NCI-H2107 treated with DMSO at 0.1 percent for 48 hours (cell line): ENCODE results near the gene RRP1B.
"Not testable (repeated sequence)": the region's sequence is repeated elsewhere in the genome, so short reads cannot be mapped to it uniquely, and the experiment has no call there.

Source experiments
- DNase-seq: peaks from one replicate; lab custom pipeline; 2025; ENCODE audit not compliant: unreplicated experiment; lab: John Stamatoyannopoulos, UW

Gene RRP1B

DNA sequence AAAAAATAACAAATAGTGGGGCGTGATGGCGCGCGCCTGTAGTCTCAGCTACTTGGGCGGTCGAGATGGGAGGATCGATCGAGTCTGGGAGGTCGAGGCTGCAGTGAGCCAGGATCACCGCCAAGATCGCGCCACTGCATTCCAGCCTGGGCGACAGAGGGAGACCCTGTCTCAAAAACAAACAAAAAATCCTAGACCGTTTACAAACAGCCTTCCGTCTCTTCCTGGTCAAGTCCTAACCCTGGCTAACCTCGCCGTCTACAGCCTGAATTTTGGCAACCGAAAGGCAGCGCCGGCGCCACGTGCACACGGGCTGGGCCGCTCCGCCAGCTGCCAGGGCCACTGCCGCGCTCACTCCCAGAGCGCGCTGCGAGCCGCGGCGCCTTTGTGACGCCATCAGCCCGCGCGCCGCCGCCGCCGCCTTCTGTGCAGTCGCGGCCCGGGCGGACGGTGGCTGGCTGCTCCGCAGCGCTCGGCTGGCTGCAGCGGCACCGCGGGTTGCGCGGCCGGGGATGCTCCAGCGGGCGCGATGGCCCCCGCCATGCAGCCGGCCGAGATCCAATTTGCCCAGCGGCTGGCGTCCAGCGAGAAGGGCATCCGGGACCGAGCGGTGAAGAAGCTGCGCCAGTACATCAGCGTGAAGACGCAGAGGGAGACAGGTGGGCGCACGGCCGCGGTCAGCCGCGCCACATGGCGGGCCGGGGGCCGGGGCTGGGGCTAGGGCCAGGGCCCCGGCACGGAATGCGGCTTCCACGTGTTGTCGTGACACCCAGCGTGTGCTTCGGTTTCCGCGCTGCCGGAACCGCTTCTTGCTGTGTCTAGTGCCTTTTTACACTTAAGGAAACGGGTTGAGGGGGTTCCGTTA lies at the start of gene RRP1B, which contains the start of gene HSF2BP:
RRP1B (plus strand) TSS at position 425 of the 865 bp plus-strand sequence; CDS start at position 530, 105 bp downstream.
HSF2BP (minus strand) TSS at position 353 of the 865 bp plus-strand sequence. CDS start 1,392 bp downstream, outside the sequence.
- peak; percentile 49 for DNase-seq

- no peak for DNase-seq
Measured at GRCh38 chr21:43611598-43612369, 47.6 kb upstream of the RRP1B start.

DNA sequence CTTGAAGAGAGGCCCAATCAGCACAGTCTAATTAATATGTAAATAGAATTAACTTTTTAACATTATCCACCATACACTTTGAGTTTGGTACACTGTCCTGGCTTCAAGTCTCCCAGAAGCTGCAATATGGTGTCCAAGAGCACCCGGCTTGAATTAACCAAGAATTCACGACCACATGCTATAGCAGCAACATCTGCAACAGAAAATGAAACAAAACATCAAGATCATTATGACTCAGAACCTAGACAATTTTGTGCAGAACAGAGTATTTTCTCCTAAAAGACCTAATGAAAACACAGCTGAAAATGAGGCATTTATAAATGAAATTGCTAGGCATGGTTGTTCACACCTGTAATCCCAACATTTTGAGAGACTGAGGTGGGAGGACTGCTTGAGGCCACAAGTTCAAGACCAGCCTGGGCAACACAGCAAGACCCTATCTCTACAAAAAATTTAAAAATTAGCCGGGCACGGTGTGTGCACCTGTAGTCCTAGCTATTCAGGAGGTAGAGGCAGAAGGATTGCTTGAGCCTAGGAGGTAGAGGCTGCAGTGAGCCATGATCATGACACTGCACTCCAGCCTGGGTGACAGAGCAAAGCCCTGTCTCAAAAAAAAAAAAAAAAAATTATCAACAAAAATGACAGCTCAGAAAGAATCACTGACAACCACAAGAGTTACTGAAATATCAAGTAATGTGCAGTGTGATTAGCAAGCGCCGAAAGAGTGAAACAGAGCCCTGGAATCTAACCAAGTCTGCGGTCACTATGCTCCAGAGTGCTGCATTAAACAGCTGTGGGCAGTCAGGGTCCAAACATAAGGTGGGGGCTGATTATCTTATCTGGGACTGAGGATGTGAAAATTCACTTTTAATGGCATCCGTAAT lies 45.4 kb upstream of the RRP1B start:
- DNase-seq: no peak

DNA sequence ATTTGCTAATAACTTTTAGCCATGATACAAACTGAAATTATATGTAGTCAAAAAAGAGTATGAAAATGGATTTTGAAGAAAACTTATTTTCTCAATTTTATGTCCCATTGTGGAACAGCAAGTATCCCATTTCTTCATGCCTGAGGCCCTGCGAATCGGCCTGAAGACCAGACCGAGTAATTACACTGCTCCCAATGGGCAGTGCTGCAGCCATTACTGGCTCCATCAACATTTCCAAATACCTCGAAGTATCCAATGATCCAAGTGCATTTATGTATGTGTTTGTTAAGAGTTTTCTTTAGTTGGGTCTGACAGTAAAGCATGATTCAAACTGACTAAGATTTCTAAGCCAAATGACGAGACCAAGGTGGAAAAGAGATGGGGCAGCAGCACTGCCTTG lies 44.5 kb upstream of the RRP1B start:
- DNase-seq: no peak

GRCh38 chr21:43616861-43617260 lies 42.5 kb upstream of the RRP1B start:
- DNase-seq: not testable (repeated sequence)

DNA sequence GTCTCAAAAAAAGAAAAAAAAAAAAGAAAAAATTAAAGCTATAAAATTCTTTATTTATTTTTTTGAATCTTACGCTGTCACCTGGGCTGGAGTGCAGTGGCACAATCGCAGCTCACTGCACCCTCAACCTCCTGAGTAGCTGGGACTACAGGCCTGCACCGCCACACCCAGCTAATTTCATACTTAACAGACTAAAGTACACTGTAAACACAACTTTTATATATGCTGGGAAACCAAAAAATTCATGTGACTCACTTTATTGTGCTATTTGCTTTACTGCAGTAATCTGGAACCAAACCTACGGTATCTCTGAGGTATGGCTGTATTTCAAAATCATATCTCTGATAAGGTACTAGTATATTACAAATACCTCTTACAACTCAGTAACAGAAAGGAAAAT lies 40.4 kb upstream of the RRP1B start:
- DNase-seq: no peak

DNA sequence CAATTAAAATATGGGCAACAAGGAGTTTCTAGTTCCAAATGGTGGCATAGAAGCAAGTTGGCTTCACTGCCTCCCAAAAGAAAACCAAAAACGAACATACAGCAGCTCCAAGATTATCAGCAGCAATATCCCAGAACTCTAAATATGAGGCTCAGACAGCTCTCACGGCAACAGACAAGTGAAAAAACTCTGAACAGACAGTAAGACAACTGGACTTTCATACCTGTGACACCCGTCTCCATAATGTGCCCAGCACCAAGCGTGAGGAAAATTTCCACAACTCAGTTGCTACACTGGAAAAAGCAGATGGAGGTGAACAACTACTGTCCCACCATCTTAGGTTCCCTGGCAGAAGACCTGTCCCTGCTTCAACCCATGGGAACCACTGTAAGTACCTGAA lies 40.0 kb upstream of the RRP1B start:
- DNase-seq: no peak

GRCh38 chr21:43619856-43620255 lies 39.5 kb upstream of the RRP1B start:
- DNase-seq: no peak

- no peak for DNase-seq
Measured at GRCh38 chr21:43622796-43623195, 36.6 kb upstream of the RRP1B start.

- no peak for DNase-seq
Measured at GRCh38 chr21:43623588-43623987, 35.8 kb upstream of the RRP1B start.

DNA sequence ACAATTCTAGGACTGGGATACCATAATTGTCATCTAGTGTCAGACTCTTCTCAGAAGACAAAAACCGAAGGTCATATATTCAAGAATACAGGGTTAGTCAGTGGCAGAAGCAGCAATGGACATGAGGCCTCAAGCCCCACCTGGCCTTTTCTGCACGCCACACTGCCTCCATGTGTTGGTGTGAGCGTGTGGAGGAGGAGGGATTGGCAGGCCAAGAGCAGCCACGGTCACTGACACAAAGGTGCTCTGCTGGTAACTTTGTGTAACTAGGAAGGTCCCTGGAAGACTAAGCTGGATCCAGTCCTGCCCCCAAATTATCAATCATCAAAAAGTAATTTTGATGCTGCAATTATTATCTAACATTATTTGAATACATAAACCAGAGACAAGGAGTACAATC lies 35.0 kb upstream of the RRP1B start:
- no peak for DNase-seq

DNA sequence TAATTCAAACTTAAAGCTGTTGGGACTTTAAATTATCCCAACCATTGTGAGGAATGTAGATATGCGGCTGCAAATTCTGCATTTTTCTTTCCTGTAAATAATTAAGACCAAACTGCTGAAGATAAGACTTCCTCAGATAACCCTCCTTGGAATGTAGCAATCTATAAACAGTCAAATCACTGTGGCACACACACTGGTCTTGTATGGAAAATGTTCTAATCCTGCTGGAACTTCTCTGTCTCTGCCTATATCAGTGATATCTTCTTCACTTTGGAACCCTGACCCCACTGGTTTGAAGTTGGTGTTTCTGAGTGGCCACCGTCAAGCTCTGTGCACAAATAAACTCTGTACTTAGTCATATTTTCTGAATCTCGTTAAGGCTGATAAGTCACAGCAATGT lies 33.0 kb upstream of the RRP1B start:
- DNase-seq: no peak

- DNase-seq: no peak
Measured at GRCh38 chr21:43627527-43627926, 31.8 kb upstream of the RRP1B start.

DNA sequence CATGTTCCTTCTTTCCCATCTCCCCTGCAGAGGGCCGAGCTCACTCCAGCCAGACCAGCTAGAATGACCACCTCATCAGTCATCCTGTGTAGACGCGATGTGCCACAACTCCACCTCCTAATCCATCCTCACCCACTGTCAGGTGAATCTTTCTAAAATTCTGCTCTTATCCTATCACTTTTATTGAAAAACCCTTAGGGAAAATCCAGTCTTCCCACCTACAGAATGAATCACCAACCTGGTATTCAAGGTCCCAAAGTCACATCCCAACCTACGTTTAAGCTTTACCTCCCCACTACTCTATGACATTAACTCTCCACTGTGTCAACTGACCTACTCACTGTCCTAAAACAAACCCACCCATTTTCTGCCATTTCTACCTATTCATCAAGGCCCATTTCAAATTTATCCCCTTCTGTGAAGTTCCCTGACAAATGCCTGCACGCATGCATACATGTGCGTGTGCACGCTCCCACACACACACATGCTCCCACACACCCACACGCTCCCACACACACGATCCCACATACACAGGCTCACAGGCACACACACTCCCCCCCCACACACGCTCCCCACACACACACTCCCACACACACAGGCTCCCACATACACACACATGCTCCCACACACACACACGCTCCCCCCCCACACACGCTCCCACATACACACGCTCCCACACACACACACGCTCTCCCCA lies 27.8 kb upstream of the RRP1B start:
- DNase-seq: no peak

- DNase-seq: no peak
Measured at GRCh38 chr21:43632373-43632905, 26.9 kb upstream of the RRP1B start.

DNA sequence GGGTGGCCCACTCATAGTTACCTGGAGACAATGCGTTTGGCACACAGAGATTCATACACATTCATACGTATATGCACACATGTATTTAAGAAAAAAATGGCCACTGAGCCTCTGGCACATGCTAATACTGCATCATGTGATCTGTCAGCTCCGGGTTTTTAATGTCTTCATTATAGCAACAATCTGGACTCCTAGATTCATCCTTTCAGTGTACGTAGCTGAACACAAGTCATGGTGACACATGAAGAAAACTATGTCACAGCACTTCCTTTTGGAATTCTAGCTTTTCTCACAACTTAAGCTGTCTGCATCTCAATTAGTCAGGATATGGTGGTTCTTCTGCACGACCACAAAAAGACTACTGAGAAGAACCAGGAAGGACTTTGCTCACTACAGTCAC lies 24.7 kb upstream of the RRP1B start:
- no peak for DNase-seq

- DNase-seq: no peak
Measured at GRCh38 chr21:43635436-43635835, 23.9 kb upstream of the RRP1B start.

DNA sequence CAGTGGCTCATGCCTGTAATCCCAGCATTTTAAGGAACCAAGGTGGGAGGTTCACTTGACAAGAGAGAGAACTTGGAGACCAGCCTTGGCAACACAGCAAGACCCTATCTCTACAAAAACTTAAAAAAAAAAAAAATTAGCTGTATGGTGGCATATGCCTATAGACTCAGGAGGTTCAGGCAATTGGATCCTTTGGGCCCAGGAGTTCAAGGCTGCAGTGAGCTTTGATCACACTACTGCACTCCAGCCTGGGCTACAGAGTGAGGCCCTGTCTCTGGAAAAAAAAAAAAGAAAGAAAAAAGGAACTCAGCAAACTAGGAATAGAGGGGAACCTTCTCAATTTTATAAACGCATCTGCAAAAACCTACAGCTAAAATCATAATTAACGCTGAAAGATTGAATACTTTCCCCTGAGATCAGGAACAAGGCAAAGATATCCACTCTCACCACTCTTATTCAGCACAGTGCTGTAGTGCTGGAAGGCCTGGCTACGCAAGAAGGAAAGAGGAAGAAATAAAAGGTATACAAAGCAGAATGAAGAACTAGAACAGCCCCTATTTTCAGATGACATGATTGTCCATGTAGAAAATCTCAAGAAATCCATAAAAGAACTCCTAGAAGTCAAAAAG lies 21.7 kb upstream of the RRP1B start:
- no peak for DNase-seq

DNA sequence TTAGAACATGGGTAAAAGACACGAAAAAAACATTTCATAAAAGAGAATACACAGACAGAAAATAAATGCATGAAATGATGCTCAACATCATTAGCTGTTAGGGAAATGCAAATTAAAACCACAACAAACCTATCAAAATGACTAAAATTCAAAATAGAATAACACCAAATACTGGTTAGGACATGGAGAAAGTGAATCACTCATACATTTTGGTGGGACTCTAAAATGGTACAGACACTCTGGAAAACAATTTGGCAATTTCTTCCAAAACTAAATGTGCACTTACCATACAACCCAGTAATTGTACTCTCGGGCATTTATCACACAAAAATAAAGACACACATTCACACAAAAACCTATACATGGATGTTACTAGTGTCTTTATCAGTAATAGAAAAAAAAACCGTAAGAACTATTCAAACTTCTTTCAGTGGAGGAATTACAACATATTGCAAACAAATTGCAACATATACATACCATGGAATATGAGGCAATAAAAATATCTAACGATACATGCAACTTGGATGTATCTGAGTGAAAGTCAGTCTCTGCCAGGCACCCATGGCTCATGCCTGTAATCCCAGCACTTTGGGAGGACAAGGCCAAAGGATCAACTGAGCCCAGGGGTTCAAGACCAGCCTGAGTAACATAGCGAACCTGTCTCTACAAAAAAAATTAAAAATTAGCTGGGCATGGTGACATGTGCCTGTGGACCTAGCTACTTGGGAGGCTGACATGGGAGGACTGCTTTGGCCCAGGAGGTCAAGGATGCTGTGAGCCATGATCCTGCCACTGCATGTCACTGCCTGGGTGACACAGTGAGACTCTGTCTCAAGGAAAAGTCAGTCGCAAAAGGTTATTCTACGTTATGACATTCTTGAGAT lies 19.6 kb upstream of the RRP1B start:
- no peak for DNase-seq
